ENCODE measurements around the gene SPRYD3.

SPRYD3 gene, protein sequence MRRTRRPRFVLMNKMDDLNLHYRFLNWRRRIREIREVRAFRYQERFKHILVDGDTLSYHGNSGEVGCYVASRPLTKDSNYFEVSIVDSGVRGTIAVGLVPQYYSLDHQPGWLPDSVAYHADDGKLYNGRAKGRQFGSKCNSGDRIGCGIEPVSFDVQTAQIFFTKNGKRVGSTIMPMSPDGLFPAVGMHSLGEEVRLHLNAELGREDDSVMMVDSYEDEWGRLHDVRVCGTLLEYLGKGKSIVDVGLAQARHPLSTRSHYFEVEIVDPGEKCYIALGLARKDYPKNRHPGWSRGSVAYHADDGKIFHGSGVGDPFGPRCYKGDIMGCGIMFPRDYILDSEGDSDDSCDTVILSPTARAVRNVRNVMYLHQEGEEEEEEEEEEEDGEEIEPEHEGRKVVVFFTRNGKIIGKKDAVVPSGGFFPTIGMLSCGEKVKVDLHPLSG

DNA sequence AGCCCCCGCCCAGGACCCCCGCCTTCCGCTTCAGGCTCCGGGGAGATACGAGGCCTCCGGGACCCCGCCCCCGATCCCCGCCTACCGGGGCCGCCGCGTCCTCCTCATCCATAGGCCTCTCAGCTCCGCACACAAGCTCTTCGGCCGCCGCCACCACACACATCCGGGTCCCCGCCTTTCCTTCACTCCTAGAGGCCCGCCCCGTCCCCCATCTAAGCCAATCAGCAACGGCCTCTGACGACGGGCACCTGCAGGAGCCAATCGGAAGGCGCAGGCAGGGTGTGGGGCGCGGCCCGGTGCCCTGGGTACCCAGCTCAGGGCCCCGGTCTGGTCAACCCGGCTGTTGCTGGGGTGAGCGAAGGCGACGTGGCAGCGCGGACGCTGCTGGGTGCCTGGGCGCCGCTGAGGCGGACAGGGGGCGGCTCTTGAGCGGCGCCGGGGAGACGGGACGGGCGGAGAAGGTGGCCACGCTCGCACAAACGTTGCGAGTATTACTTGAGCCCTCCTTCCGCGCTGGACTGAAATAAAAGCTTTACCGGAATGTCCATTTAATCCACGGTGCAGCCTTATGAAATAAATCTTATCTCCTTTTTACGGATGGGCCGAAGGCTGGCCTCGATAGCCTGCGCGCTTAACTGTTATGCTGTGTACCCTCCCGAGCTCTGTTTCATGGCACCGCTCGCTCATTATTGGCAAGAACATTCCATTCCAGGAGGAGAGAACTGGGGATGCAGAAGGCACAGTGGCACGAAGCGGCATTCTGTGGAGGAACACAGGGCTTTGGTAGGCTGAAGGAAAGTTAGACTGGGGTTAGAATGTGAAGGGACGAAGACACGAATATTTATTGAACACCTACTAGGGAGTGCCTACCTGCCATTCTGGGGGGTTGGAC is at the start of gene SPRYD3:
Gene SPRYD3, minus strand, starts transcription at position 165 of the 892 bp plus-strand sequence. Its CDS starts 57 bp downstream, at position 108.
- TF ChIP-seq, protein P1, sequence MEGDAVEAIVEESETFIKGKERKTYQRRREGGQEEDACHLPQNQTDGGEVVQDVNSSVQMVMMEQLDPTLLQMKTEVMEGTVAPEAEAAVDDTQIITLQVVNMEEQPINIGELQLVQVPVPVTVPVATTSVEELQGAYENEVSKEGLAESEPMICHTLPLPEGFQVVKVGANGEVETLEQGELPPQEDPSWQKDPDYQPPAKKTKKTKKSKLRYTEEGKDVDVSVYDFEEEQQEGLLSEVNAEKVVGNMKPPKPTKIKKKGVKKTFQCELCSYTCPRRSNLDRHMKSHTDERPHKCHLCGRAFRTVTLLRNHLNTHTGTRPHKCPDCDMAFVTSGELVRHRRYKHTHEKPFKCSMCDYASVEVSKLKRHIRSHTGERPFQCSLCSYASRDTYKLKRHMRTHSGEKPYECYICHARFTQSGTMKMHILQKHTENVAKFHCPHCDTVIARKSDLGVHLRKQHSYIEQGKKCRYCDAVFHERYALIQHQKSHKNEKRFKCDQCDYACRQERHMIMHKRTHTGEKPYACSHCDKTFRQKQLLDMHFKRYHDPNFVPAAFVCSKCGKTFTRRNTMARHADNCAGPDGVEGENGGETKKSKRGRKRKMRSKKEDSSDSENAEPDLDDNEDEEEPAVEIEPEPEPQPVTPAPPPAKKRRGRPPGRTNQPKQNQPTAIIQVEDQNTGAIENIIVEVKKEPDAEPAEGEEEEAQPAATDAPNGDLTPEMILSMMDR (IDR thresholded peaks at IDR 0.05): no peak

DNA sequence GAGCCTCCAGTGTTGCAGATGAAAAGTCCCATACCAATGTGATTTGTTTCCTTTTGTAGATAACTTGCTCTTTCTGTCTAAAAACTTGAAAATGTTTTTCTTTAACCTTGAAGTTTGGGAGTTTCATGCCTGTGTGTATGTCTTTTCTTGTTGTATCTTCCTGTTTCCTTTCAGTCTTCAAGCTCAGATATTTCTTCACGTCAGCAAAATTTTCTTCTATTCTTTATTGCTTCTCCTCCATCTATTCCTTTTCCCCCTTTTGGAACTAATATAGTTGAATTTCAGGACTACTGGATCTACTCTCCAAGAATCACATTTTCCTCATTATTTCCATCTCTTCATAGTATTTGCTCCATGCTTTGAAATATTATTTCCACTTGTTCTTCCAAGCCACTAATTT is 48.0 kb upstream of the SPRYD3 start:
- TF ChIP-seq, protein P1 (IDR thresholded peaks at IDR 0.05): no peak

DNA sequence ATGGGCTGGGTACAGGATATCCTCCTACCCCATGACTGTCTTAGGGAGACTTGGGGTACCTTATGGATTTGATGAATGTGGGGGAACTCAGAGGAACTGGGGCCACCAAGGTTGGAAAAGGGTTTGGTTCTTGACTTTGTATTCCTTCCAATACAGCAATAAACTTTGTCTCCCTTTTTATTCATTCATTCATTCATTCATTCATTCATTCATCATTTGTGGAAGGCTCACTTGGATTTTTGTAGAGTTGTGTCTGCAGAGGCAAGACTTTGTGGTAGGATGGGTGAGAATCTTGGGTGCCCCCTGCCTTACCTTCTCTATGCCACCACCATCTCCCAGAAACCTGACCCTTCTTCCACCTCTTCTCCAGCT is 45.1 kb upstream of the SPRYD3 start:
- TF ChIP-seq, protein P1 (IDR thresholded peaks at IDR 0.05): no peak

DNA sequence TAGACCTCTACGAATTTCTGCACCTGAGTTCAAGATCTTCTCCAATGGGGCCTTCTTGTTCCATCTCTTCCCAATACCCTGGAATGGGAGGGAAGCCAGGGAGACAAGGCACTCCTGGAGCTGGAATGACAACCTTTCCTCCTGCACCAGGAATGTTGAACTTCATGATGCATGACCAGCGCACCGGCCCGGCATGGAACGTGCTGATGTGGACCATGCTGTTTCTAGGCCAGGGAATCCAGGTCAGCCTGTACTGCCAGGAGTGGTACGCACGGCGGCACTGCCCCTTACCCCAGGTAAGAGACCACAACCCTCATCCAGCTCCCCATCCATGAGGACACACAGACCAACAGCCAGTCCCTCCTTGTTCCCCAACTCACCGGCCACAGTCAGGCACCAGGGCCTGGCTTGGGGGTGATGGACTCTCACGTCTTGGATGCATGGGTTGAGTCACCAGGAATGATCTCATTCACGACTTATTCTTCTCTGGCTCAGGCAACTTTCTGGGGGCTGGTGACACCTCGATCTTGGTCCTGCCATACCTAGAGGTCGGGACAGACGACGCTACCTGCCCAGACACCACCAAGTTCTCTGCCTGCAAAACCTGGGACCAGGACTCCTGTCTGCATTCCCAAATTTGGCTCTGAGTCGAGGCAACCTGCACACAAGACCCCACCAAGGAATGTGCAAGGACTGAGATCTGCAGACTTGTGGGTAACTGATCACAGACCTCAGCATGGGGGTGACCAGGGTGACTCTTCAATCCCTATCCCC is 44.6 kb upstream of the SPRYD3 start:
- TF ChIP-seq, protein P1 (IDR thresholded peaks at IDR 0.05): no peak

DNA sequence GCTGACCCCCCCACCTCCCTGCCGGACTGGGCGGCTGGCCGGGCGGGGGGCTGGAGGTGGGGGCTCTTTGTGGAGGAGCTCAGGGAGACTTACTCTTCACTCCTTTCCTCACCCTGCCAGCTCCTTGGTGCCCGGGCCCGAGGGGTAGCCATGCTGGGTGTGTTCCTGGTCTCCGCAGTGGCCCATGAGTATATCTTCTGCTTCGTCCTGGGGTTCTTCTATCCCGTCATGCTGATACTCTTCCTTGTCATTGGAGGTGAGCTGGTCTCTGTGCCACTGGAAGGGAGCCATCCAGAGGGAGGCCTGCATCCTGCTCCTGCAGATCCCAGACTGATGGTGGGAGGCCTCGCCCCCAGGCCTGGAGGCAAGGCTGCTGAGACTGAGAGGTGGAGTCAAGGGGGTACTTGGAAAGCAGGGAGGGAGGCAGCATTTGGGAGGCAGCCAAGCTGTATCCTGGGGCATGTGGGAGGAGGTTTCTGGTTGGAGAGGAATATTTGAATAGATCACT is 43.8 kb upstream of the SPRYD3 start:
- TF ChIP-seq, protein P1 (IDR thresholded peaks at IDR 0.05): no peak

DNA sequence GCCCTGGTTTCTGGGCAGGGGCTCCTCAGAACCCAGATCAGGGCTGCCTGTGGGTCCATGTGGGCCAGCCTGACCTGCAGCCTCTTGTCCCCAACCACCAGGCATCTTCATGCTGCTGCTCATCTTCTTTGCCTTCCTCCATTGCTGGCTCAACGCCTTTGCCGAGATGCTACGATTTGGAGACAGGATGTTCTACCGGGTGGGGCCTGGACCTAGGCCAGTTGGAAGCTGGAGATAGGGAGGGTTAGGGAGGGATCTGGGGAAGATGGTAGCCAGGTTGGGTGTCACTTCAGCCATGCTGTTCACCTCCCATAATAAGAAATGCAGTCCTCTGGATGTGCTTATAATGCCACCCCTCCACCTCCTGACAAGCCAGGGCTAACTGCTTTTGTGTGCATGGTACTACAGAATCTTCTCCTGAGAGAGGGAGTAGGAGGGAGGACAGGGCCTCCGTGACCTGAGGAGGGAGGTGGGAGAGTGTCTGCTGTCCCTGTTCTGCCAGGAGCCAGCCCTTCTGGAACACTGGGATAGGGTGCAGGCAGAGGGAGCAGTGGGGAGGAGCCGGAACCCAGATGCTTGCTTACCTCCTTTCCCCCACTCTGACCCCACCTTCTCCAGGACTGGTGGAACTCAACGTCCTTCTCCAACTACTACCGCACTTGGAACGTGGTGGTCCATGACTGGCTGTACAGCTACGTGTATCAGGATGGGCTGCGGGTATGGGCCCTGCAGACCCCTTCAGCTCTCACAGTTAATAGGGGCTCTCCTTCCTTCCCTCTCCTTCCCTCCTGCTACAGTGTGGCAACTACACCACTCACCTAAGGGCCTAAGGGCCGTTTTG is 41.7 kb upstream of the SPRYD3 start:
- TF ChIP-seq, protein P1 (IDR thresholded peaks at IDR 0.05): no peak
